HEK293 (cell line): ENCODE data around the gene POLE3.

Experiments
- CTCF ChIP-seq: fragments of 450-650 bp; formaldehyde crosslinking; IDR thresholded peaks from 2 replicates; pipeline ENCODE4 v1.5.1; 2016; ENCODE audit warnings: missing biosample characterization, missing genetic modification characterization
- YY1 ChIP-seq: fragments of 450-650 bp; formaldehyde crosslinking; IDR thresholded peaks from 2 replicates; pipeline ENCODE4 v1.5.1; 2018; ENCODE audit warnings: missing biosample characterization, missing genetic modification characterization
- ZBTB7A ChIP-seq: fragments of 450-650 bp; formaldehyde crosslinking; IDR thresholded peaks from 2 replicates; pipeline ENCODE4 v1.5.1; 2016; ENCODE audit warnings: low read depth, missing biosample characterization, missing genetic modification characterization
- ZNF16 ChIP-seq: fragments of 450-650 bp; formaldehyde crosslinking; IDR thresholded peaks from 2 replicates; pipeline ENCODE4 v1.5.1; 2016; ENCODE audit warnings: low read depth, missing biosample characterization, missing genetic modification characterization
- ZNF324 ChIP-seq: fragments of 450-650 bp; formaldehyde crosslinking; IDR thresholded peaks from 2 replicates; pipeline ENCODE4 v1.5.1; 2016; ENCODE audit warnings: missing biosample characterization, missing genetic modification characterization
- ZNF677 ChIP-seq: fragments of 450-650 bp; IDR thresholded peaks from 2 replicates; pipeline ENCODE4 v1.5.0; 2018; ENCODE audit warnings: missing biosample characterization, mild to moderate bottlenecking, missing genetic modification characterization, moderate library complexity
- ZNF791 ChIP-seq: fragments of 450-650 bp; formaldehyde crosslinking; IDR thresholded peaks from 2 replicates; pipeline ENCODE4 v1.5.1; 2016; ENCODE audit warnings: missing biosample characterization, missing genetic modification characterization
- ZSCAN18 ChIP-seq: fragments of 450-650 bp; formaldehyde crosslinking; IDR thresholded peaks from 2 replicates; pipeline ENCODE4 v1.5.1; 2016; ENCODE audit warnings: missing biosample characterization, missing genetic modification characterization
- TF ChIP-seq, protein P1 (sequence below): sonication (generic); formaldehyde crosslinking; IDR thresholded peaks from 2 replicates; pipeline ENCODE4 v1.8.1; 2022; ENCODE audit warnings: mild to moderate bottlenecking, moderate library complexity, missing genetic modification reagents
- TF ChIP-seq, protein P2 (sequence below): fragments of 450-650 bp; formaldehyde crosslinking; IDR thresholded peaks from 2 replicates; pipeline ENCODE4 v1.5.1; 2017; ENCODE audit warnings: missing biosample characterization, missing genetic modification characterization

GRCh38 chr9:113373676-113374392, 36.6 kb downstream of the POLE3 start:
- TF ChIP-seq YY1 (tag by site-specific recombination) (no peak), CTCF (tag by site-specific recombination) (no peak), ZNF16 (tag by site-specific recombination) (no peak), ZNF677 (tag by site-specific recombination) (no peak), ZNF791 (no peak), ZBTB7A (tag by site-specific recombination) (no peak), ZNF324 (tag by site-specific recombination) (no peak), ZSCAN18 (no peak)
- TF ChIP-seq, protein P1, sequence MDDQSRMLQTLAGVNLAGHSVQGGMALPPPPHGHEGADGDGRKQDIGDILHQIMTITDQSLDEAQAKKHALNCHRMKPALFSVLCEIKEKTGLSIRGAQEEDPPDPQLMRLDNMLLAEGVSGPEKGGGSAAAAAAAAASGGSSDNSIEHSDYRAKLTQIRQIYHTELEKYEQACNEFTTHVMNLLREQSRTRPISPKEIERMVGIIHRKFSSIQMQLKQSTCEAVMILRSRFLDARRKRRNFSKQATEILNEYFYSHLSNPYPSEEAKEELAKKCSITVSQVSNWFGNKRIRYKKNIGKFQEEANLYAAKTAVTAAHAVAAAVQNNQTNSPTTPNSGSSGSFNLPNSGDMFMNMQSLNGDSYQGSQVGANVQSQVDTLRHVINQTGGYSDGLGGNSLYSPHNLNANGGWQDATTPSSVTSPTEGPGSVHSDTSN (CRISPR knock-in tag), result no peak
- TF ChIP-seq, protein P2, sequence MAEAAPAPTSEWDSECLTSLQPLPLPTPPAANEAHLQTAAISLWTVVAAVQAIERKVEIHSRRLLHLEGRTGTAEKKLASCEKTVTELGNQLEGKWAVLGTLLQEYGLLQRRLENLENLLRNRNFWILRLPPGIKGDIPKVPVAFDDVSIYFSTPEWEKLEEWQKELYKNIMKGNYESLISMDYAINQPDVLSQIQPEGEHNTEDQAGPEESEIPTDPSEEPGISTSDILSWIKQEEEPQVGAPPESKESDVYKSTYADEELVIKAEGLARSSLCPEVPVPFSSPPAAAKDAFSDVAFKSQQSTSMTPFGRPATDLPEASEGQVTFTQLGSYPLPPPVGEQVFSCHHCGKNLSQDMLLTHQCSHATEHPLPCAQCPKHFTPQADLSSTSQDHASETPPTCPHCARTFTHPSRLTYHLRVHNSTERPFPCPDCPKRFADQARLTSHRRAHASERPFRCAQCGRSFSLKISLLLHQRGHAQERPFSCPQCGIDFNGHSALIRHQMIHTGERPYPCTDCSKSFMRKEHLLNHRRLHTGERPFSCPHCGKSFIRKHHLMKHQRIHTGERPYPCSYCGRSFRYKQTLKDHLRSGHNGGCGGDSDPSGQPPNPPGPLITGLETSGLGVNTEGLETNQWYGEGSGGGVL (tag by site-specific recombination), result no peak
